ENCODE results near the gene RARA.

- TF ChIP-seq, protein P1, sequence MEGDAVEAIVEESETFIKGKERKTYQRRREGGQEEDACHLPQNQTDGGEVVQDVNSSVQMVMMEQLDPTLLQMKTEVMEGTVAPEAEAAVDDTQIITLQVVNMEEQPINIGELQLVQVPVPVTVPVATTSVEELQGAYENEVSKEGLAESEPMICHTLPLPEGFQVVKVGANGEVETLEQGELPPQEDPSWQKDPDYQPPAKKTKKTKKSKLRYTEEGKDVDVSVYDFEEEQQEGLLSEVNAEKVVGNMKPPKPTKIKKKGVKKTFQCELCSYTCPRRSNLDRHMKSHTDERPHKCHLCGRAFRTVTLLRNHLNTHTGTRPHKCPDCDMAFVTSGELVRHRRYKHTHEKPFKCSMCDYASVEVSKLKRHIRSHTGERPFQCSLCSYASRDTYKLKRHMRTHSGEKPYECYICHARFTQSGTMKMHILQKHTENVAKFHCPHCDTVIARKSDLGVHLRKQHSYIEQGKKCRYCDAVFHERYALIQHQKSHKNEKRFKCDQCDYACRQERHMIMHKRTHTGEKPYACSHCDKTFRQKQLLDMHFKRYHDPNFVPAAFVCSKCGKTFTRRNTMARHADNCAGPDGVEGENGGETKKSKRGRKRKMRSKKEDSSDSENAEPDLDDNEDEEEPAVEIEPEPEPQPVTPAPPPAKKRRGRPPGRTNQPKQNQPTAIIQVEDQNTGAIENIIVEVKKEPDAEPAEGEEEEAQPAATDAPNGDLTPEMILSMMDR (conservative IDR thresholded peaks at IDR 0.05; ENCODE audit: low read length) = no peak
- no peak for TF ChIP-seq EZH2phosphoT487 (IDR thresholded peaks at IDR 0.05; ENCODE audit: borderline replicate concordance)
Measured at GRCh38 chr17:40291281-40291664, 17.7 kb upstream of the RARA start.
